ENCODE measurements around the gene TIMM23B.
"Not testable (repeated sequence)": the region's sequence is repeated elsewhere in the genome, so short reads cannot be mapped to it uniquely, and the experiment has no call there.

The TIMM23B gene

DNA sequence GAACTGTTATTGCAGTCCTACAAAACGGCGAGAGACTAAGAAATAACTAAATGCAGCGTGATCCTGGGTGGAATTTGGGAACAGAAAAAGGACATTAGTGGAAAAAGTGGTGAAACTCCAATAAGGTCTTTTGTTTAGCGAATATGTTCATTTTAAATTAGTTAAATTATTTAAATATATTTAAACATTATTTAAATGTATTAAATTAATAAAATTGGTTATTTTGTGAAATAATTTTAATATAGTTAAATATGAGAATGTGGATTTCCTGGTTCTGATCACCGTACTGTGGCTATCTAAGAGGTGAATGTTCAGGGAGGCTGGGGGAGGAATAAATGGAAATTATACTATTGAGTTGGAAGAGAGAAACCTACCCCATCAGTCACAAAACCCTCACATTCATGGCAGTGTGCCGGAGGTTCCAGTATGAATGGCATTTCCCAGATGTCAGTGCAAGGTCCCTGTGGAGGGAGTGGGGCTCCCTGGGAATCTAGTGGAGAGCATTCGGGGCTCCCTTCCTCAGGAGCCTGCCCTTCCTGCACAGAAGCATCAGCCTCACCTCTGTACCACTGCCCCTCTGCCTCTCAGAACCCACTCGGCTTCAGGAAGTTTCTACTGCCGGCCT, 73.9 kb downstream of the TIMM23B start:
- H3K9me3 ChIP-seq; DNase-seq; H3K4me1 ChIP-seq; intact Hi-C loops (cut with DNase I; ENCODE audit: low total_unique reads); H3K36me3 ChIP-seq; H3K27me3 ChIP-seq; H3K4me3 ChIP-seq; H3K27ac ChIP-seq: not testable (repeated sequence)

DNA sequence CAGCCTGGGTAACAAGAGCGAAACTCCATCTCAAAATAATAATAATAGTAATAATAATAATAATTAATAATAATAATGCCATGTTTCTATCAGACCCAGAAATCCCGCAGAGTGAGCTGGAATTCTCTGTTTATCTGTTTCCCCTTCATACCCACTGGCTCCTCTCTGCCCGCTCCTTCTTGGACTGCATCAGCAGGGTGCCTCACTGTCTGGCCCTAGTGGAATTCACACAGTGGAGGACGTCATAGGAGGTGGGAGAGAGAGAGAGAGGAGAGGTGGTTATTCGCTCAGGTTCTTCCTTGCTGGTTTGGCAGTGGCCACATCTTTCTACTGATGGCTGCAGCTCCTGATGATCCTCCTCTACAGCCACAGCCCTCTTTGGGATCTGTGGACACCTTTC, 75.1 kb downstream of the TIMM23B start:
- intact Hi-C loops (cut with DNase I; ENCODE audit: low total_unique reads); H3K36me3 ChIP-seq; H3K9me3 ChIP-seq; H3K27ac ChIP-seq; H3K27me3 ChIP-seq; H3K4me3 ChIP-seq; H3K4me1 ChIP-seq; DNase-seq: not testable (repeated sequence)

DNA sequence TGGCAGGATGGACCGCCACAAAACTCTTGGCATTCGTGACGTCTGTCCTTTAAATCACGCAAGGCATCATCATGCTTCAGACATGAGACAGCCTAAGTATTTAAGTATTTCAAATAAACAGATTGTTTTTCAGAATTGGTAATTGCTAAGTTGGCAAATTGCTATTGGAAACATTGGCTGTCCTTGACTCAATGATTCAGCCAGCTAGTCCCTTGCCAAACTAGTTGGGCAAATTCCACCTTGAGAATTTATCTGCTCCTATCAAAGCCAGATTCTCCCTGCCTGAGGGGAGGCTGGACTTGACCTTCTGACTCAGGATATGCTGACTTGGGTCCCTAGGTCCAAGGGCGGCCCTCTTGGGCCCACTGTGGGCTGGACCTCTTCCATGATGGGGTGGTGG, 75.8 kb downstream of the TIMM23B start:
- H3K4me3 ChIP-seq; H3K4me1 ChIP-seq; DNase-seq; H3K27ac ChIP-seq; H3K9me3 ChIP-seq; intact Hi-C loops (cut with DNase I; ENCODE audit: low total_unique reads); H3K36me3 ChIP-seq; H3K27me3 ChIP-seq: not testable (repeated sequence)

DNA sequence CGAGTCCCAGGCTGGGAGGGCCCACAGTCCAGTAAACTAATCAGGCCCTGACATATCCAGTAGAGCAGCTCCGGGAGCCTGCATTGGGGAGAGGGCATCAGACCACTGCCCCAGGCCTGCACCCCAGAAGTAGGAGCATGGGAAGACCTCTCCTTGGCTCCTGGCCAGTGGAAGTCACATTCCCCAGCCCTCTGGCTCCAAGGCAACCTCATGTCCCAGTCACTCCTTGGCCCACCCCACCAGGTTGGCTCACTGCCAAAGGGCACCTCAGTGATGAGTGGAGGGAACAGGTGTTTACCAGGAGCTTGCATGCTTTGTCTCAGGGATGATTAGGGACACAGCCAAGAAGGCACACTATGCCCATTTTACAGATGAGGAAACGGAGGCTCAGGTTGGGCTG, 77.4 kb downstream of the TIMM23B start:
- H3K27me3 ChIP-seq; H3K4me1 ChIP-seq; H3K4me3 ChIP-seq; H3K27ac ChIP-seq; H3K36me3 ChIP-seq; H3K9me3 ChIP-seq; DNase-seq; intact Hi-C loops (cut with DNase I; ENCODE audit: low total_unique reads): not testable (repeated sequence)

DNA sequence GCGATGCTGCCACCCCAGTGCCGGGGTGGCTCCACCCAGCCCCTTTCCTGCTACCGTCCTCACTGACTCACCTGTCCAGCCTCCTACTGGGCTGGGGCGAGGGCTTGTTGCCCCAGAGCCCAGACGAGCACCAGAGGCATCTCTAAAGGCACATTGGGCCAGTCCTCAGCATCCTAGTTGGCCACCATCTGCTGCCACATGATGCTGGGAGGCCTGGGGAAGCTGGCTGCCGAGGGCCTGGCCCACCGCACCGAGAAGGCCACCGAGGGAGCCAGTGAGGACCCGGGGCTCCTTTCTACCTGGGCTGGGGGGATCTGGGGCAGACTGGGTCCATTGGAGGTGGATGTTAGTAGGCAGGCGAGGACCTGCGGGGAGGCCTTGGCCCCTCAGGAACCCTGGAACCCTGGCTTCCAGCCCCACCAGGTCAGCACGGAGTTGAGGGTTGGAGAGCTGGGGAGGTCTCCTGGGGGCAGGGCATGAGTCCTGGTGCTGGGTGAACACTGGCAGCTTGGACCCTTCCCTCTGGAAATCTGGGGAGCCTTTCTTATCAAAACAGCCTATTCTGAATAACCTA, 78.7 kb downstream of the TIMM23B start:
- H3K27me3 ChIP-seq; H3K9me3 ChIP-seq; intact Hi-C loops (cut with DNase I; ENCODE audit: low total_unique reads); H3K36me3 ChIP-seq; H3K4me1 ChIP-seq; DNase-seq; H3K27ac ChIP-seq; H3K4me3 ChIP-seq: not testable (repeated sequence)

DNA sequence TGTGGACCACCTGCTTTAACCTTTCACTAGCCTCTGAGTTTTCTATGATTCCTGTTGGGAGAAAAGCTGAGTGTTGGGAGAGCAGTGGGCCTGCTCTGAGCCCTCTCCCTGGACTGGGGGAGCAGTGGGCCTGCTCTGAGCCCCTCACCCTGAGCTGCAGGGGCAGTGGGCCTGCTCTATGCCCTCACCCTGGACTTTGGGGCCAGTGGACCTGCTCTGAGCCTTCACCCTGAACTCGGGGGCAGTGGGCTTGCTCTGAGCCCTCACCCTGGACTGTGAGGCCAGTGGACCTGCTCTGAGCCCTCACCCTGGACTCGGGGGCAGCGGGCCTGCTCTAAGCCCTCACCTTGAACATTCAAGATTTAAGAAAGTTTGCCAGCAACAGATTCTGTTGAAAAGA, 79.8 kb downstream of the TIMM23B start:
- DNase-seq, result no peak
- Histone ChIP-seq H3K36me3 (no peaks in the 10 kb centered on the region), H3K4me3 (no peak overlapping the region), H3K27ac (no peak overlapping the region), H3K4me1 (peaks cover 0 to 5% (median 2%) of the 10 kb centered on the region in 4 donors), H3K9me3 (no peaks in the 10 kb centered on the region), H3K27me3 (peaks cover 0 to 12% of the 10 kb centered on the region in 2 donors)
- intact Hi-C loops (cut with DNase I; ENCODE audit: low total_unique reads), result no loop called here
- TF ChIP-seq, protein P1, sequence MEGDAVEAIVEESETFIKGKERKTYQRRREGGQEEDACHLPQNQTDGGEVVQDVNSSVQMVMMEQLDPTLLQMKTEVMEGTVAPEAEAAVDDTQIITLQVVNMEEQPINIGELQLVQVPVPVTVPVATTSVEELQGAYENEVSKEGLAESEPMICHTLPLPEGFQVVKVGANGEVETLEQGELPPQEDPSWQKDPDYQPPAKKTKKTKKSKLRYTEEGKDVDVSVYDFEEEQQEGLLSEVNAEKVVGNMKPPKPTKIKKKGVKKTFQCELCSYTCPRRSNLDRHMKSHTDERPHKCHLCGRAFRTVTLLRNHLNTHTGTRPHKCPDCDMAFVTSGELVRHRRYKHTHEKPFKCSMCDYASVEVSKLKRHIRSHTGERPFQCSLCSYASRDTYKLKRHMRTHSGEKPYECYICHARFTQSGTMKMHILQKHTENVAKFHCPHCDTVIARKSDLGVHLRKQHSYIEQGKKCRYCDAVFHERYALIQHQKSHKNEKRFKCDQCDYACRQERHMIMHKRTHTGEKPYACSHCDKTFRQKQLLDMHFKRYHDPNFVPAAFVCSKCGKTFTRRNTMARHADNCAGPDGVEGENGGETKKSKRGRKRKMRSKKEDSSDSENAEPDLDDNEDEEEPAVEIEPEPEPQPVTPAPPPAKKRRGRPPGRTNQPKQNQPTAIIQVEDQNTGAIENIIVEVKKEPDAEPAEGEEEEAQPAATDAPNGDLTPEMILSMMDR (IDR thresholded peaks at IDR 0.05), result no peak
